ENCODE measurements around the gene NDUFB4. TPM values are rescaled to one million over a fixed set of nuclear protein-coding genes. Genes with fewer than 3 reads are reported as not detected.

NDUFB4 gene
- total RNA-seq, 1 experiment from 2014 or later, result 161 TPM

DNA sequence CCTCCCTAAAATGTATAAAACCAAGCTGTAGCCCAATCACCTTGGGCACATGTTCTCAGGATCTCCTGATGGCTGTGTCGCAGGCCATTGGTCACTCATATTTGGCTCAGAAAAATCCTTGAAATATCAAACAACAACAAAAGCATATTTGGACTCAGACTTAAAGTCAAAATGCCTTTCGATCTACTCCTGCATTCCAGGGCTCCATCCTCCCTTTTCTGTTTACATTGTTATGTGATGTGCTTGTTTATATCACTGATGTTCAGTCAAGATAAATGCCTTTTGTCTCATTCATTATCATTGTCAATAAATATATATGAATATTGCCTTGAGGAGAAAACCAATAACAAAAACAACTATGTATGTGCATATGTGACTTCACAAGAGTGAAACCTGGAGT lies 54.2 kb downstream of the NDUFB4 start (continued):
- TF ChIP-seq SP1 (IDR thresholded peaks at IDR 0.05; ENCODE audit: low read depth), result no peak
- no peak for TF ChIP-seq ZFX (IDR thresholded peaks at IDR 0.05)

Other genes with a start within 250 kb of the NDUFB4 start
- gene LRRC58, start 247.0 kb upstream of the NDUFB4 start, total RNA-seq (2021; ENCODE audit: unreplicated experiment), result 34.8 TPM
- gene FSTL1, start 145.3 kb upstream of the NDUFB4 start, total RNA-seq (2021; ENCODE audit: unreplicated experiment), result 20.7 TPM
- gene HGD, start 85.9 kb downstream of the NDUFB4 start, total RNA-seq (2021; ENCODE audit: unreplicated experiment), result 0.59 TPM
- gene RABL3, start 146.2 kb downstream of the NDUFB4 start, total RNA-seq (2021; ENCODE audit: unreplicated experiment), result 23.8 TPM
- gene GTF2E1, start 146.4 kb downstream of the NDUFB4 start, total RNA-seq (2021; ENCODE audit: unreplicated experiment), result 21.5 TPM